Effector memory CD8-positive, alpha-beta T cell (primary cell): ENCODE results near the gene MTPN.

Experiments
- ATAC-seq: fragments of 150-1000 bp; cut with Tn5 transposase; replicated peaks from 2 replicates; pipeline ENCODE4 v1.10.0; 2021; ENCODE audit warnings: mild to moderate bottlenecking, moderate library complexity
- DNase-seq, 3 experiments: peaks; one replicate each; pipeline ENCODE4 v3.0.0; 2021
- H3K27ac Mint-ChIP-seq, 2 donors: one replicate each; pipeline ENCODE4 v1.8.0; 2022; ENCODE audit warnings: mild to moderate bottlenecking in 2 of 2, mixed read lengths in 2 of 2, moderate library complexity in 2 of 2
- H3K27me3 Mint-ChIP-seq, 2 donors: one replicate each; pipeline ENCODE4 v1.8.0; 2022; ENCODE audit warnings: mixed read lengths in 2 of 2
- H3K36me3 Mint-ChIP-seq: one replicate; pipeline ENCODE4 v1.8.0; 2022; ENCODE audit warnings: mild to moderate bottlenecking, moderate library complexity, mixed read lengths; ENCODE audit not compliant: insufficient read depth
- H3K4me1 Mint-ChIP-seq, 2 donors: one replicate each; pipeline ENCODE4 v1.8.0; 2022; ENCODE audit warnings: low read depth in 2 of 2, mixed read lengths in 2 of 2
- H3K4me3 Mint-ChIP-seq, 2 donors: one replicate each; pipeline ENCODE4 v1.8.0; 2022; ENCODE audit warnings: mild to moderate bottlenecking in 2 of 2, mixed read lengths in 2 of 2, moderate library complexity in 2 of 2
- H3K9me3 Mint-ChIP-seq, 2 donors: one replicate each; pipeline ENCODE4 v1.8.0; 2022; ENCODE audit warnings: mixed read lengths in 2 of 2

The MTPN gene

GRCh38 chr7:135977742-135978066 lies 545 bp upstream of the MTPN start:
- Mint-ChIP-seq H3K27ac (peak overlapping the region; percentile 95), H3K4me3 (peak overlapping the region; percentile 96), H3K36me3 (peaks cover 23% of the 10 kb centered on the region), H3K27me3 (no peaks in the 10 kb centered on the region), H3K4me1 (peaks cover 62 to 65% of the 10 kb centered on the region in 2 donors), H3K9me3 (peaks cover 0 to 7% of the 10 kb centered on the region in 2 donors)
- DNase-seq (no peak), ATAC-seq (no peak)

- peak in 2 of 3 experiments; percentile 8 to 19 for DNase-seq
- peak overlapping the region; percentile 95 for H3K27ac Mint-ChIP-seq
Observed at GRCh38 chr7:135976312-135977006, 700 bp downstream of the MTPN start.

GRCh38 chr7:135975166-135975565 lies 2.0 kb downstream of the MTPN start:
- Mint-ChIP-seq H3K4me3 (peak overlapping the region; percentile 96), H3K9me3 (peaks cover 0 to 7% of the 10 kb centered on the region in 2 donors), H3K4me1 (peaks cover 48 to 59% of the 10 kb centered on the region in 2 donors), H3K27me3 (no peaks in the 10 kb centered on the region), H3K27ac (peak overlapping the region in 1 of 2 donors; percentile 39), H3K36me3 (peaks cover 29% of the 10 kb centered on the region)
- ATAC-seq (no peak), DNase-seq (no peak)

More at GRCh38 chr7:135976312-135977006, 700 bp downstream of the MTPN start:
- no peaks in the 10 kb centered on the region for H3K27me3 Mint-ChIP-seq
- peak overlapping the region; percentile 96 for H3K4me3 Mint-ChIP-seq
- ATAC-seq = no peak
- H3K36me3 Mint-ChIP-seq = peaks cover 21% of the 10 kb centered on the region
- H3K4me1 Mint-ChIP-seq = peaks cover 55 to 64% of the 10 kb centered on the region in 2 donors
- H3K9me3 Mint-ChIP-seq = peaks cover 0 to 7% of the 10 kb centered on the region in 2 donors

GRCh38 chr7:135974667-135975066 lies 2.5 kb downstream of the MTPN start:
- peaks cover 48 to 59% of the 10 kb centered on the region in 2 donors for H3K4me1 Mint-ChIP-seq
- H3K9me3 Mint-ChIP-seq = peaks cover 0 to 7% of the 10 kb centered on the region in 2 donors
- peak overlapping the region in 1 of 2 donors; percentile 39 for H3K27ac Mint-ChIP-seq
- no peaks in the 10 kb centered on the region for H3K27me3 Mint-ChIP-seq
- H3K4me3 Mint-ChIP-seq = peak overlapping the region; percentile 96
- peaks cover 34% of the 10 kb centered on the region for H3K36me3 Mint-ChIP-seq
- ATAC-seq (no peak), DNase-seq (no peak)

- H3K4me1 Mint-ChIP-seq = peaks cover 51 to 73% of the 10 kb centered on the region in 2 donors
- H3K27me3 Mint-ChIP-seq = no peaks in the 10 kb centered on the region
- H3K27ac Mint-ChIP-seq = peak overlapping the region in 1 of 2 donors; percentile 11
- H3K9me3 Mint-ChIP-seq = no peaks in the 10 kb centered on the region
- peaks cover 40% of the 10 kb centered on the region for H3K36me3 Mint-ChIP-seq
- H3K4me3 Mint-ChIP-seq = peak overlapping the region; percentile 4 to 38
- DNase-seq (no peak), ATAC-seq (no peak)
Observed at GRCh38 chr7:135971366-135971725, 5.8 kb downstream of the MTPN start.

GRCh38 chr7:135970682-135971365 lies 6.3 kb downstream of the MTPN start:
- DNase-seq (no peak), ATAC-seq (peak; percentile 44)
- no peaks in the 10 kb centered on the region for H3K9me3 Mint-ChIP-seq
- peaks cover 52 to 75% of the 10 kb centered on the region in 2 donors for H3K4me1 Mint-ChIP-seq
- H3K36me3 Mint-ChIP-seq = peaks cover 40% of the 10 kb centered on the region
- H3K4me3 Mint-ChIP-seq = peak overlapping the region; percentile 4 to 38
- H3K27ac Mint-ChIP-seq = peak overlapping the region in 1 of 2 donors; percentile 11
- H3K27me3 Mint-ChIP-seq = no peaks in the 10 kb centered on the region

- peak overlapping the region in 1 of 2 donors; percentile 65 for H3K27ac Mint-ChIP-seq
- H3K27me3 Mint-ChIP-seq = no peaks in the 10 kb centered on the region
- H3K9me3 Mint-ChIP-seq = no peaks in the 10 kb centered on the region
- H3K36me3 Mint-ChIP-seq = peaks cover 40% of the 10 kb centered on the region
- no peak overlapping the region for H3K4me3 Mint-ChIP-seq
- no peak for DNase-seq
- no peak for ATAC-seq
- peaks cover 53 to 78% of the 10 kb centered on the region in 2 donors for H3K4me1 Mint-ChIP-seq
Observed at GRCh38 chr7:135970045-135970444, 7.1 kb downstream of the MTPN start.

GRCh38 chr7:135966341-135967043 lies 10.7 kb downstream of the MTPN start:
- no peak for DNase-seq
- peak overlapping the region in 1 of 2 donors; percentile 32 for H3K27ac Mint-ChIP-seq
- peaks cover 37% of the 10 kb centered on the region for H3K36me3 Mint-ChIP-seq
- peaks cover 46 to 68% of the 10 kb centered on the region in 2 donors for H3K4me1 Mint-ChIP-seq
- no peaks in the 10 kb centered on the region for H3K27me3 Mint-ChIP-seq
- H3K4me3 Mint-ChIP-seq = peak overlapping the region in 1 of 2 donors; percentile 5
- ATAC-seq = peak; percentile 22
- H3K9me3 Mint-ChIP-seq = no peaks in the 10 kb centered on the region

GRCh38 chr7:135965602-135966001 lies 11.6 kb downstream of the MTPN start:
- Mint-ChIP-seq H3K27ac (no peak overlapping the region), H3K36me3 (peaks cover 32% of the 10 kb centered on the region), H3K4me3 (peak overlapping the region in 1 of 2 donors; percentile 12), H3K4me1 (peaks cover 43 to 69% of the 10 kb centered on the region in 2 donors), H3K9me3 (no peaks in the 10 kb centered on the region), H3K27me3 (no peaks in the 10 kb centered on the region)
- ATAC-seq (no peak), DNase-seq (no peak)

GRCh38 chr7:135964791-135965190 lies 12.4 kb downstream of the MTPN start:
- Mint-ChIP-seq H3K4me3 (peak overlapping the region in 1 of 2 donors; percentile 59), H3K27me3 (no peaks in the 10 kb centered on the region), H3K36me3 (peaks cover 25% of the 10 kb centered on the region), H3K4me1 (peaks cover 42 to 71% of the 10 kb centered on the region in 2 donors), H3K9me3 (no peaks in the 10 kb centered on the region), H3K27ac (peak overlapping the region in 1 of 2 donors; percentile 80)
- no peak for DNase-seq
- no peak for ATAC-seq

- H3K4me3 Mint-ChIP-seq = no peak overlapping the region
- no peaks in the 10 kb centered on the region for H3K27me3 Mint-ChIP-seq
- no peaks in the 10 kb centered on the region for H3K9me3 Mint-ChIP-seq
- no peak for ATAC-seq
- no peak for DNase-seq
- peaks cover 40 to 69% of the 10 kb centered on the region in 2 donors for H3K4me1 Mint-ChIP-seq
- H3K36me3 Mint-ChIP-seq = peaks cover 21% of the 10 kb centered on the region
- H3K27ac Mint-ChIP-seq = peak overlapping the region in 1 of 2 donors; percentile 80
Observed at GRCh38 chr7:135964274-135964673, 12.9 kb downstream of the MTPN start.

GRCh38 chr7:135962802-135963201 lies 14.4 kb downstream of the MTPN start:
- H3K4me3 Mint-ChIP-seq = no peak overlapping the region
- DNase-seq (no peak), ATAC-seq (no peak)
- H3K4me1 Mint-ChIP-seq = peaks cover 37 to 67% of the 10 kb centered on the region in 2 donors
- H3K27ac Mint-ChIP-seq = peak overlapping the region in 1 of 2 donors; percentile 1
- no peaks in the 10 kb centered on the region for H3K9me3 Mint-ChIP-seq
- H3K36me3 Mint-ChIP-seq = peaks cover 13% of the 10 kb centered on the region
- no peaks in the 10 kb centered on the region for H3K27me3 Mint-ChIP-seq

GRCh38 chr7:135960709-135961451 lies 16.3 kb downstream of the MTPN start:
- no peak overlapping the region for H3K27ac Mint-ChIP-seq
- H3K9me3 Mint-ChIP-seq = no peaks in the 10 kb centered on the region
- ATAC-seq = no peak
- no peak for DNase-seq
- peak overlapping the region in 1 of 2 donors; percentile 2 for H3K4me3 Mint-ChIP-seq
- peaks cover 36 to 66% of the 10 kb centered on the region in 2 donors for H3K4me1 Mint-ChIP-seq
- H3K36me3 Mint-ChIP-seq = peaks cover 7% of the 10 kb centered on the region
- no peaks in the 10 kb centered on the region for H3K27me3 Mint-ChIP-seq
